GM23248 (cell line): ENCODE measurements around the gene RNU4-1.

ENCODE experiments used
- EZH2 ChIP-seq: fragments of 200-600 bp; sonication (generic); IDR thresholded peaks from 2 replicates; pipeline ENCODE4 v1.6.1; 2018; ENCODE audit warnings: antibody characterized with exemption, mild to moderate bottlenecking; ENCODE audit not compliant: insufficient read depth, poor library complexity, severe bottlenecking
- EZH2phosphoT487 ChIP-seq: fragments of 200-600 bp; sonication (generic); IDR thresholded peaks from 2 replicates; pipeline ENCODE4 v1.6.1; 2018; ENCODE audit warnings: antibody characterized with exemption, moderate library complexity, mild to moderate bottlenecking, low read depth; ENCODE audit not compliant: insufficient read depth

- no peak for TF ChIP-seq EZH2
- TF ChIP-seq EZH2phosphoT487: no peak
Measured at GRCh38 chr12:120327593-120327992, 34.6 kb upstream of the RNU4-1 start, which contains the start of gene PLA2G1B.
